ENCODE results near the gene MACO1. TPM values are rescaled to one million over a fixed set of nuclear protein-coding genes. Genes with fewer than 3 reads are reported as not detected.
A peak's percentile ranks its signal among the peaks of the same experiment; 100 is the strongest.
"Not testable (repeated sequence)": the region's sequence is repeated elsewhere in the genome, so short reads cannot be mapped to it uniquely, and the experiment has no call there.

MACO1 gene
- total and polyA plus RNA-seq, 9 of the 15 experiments (the other 6 are each of a cell fraction or from before 2014, with no cell fraction given): 4.6 to 28.4 (median 21.7) TPM

- ATAC-seq (peak; percentile 91), DNase-seq (ENCODE audit: extremely low read depth in 1 of 4, low spot score in 3 of 4) (peak in 2 of 4 experiments; percentile 27 to 92), FAIRE-seq (peak; percentile 100)
- H3K9me3 ChIP-seq (replicated peaks; ENCODE audit: control insufficient read depth, insufficient read depth, low read depth, low read length); H3K27me3 ChIP-seq (ENCODE audit: control insufficient read depth in 2 of 2, insufficient read depth in 2 of 2, low read length in 2 of 2); intact Hi-C loops (cut with micrococcal nuclease); H3K36me3 ChIP-seq (ENCODE audit: control insufficient read depth, insufficient read depth, low read length); H3K9ac ChIP-seq (ENCODE audit: insufficient read depth in 1 of 2, low read depth in 2 of 2, low read length in 2 of 2); BruUV-seq (replicated peaks); H3K9me1 ChIP-seq (ENCODE audit: control insufficient read depth, insufficient read depth, low read length); POLR2A ChIA-PET; CTCF ChIA-PET (ENCODE audit: low intra/inter-chr PET ratio); in situ Hi-C loops (cut with MboI); H3K4me3 ChIP-seq; H4K20me1 ChIP-seq (replicated peaks; ENCODE audit: control insufficient read depth, insufficient read depth, low read length); H3K79me2 ChIP-seq (ENCODE audit: control insufficient read depth, insufficient read depth, low read length); TF ChIP-seq MYC (CRISPR knock-in tag; IDR thresholded peaks at IDR 0.05; ENCODE audit: borderline replicate concordance, low read depth): not testable (repeated sequence)
- Histone ChIP-seq H3K27ac (ENCODE audit: extremely low read depth, low read depth, low read length) (peak overlapping the region; percentile 64; the same call in 2 of the 3 replicates), H3K4me1 (replicated peaks in 1 of 2; ENCODE audit: control insufficient read depth in 2 of 2, insufficient read depth in 2 of 2, low read length in 2 of 2) (peaks cover 22 to 26% of the 10 kb centered on the region in 2 experiments; a peak in 4 of 5 replicates), H3K4me2 (ENCODE audit: insufficient read depth, low read length) (peak overlapping the region; percentile 72), H2AFZ (ENCODE audit: low read depth, low read length) (peak overlapping the region; percentile 34; the same call in 1 of the 2 replicates)
- WGBS (ENCODE audit: insufficient coverage, low coverage, missing lambda C conversion rate): 2% methylated on average over 13 of the region's 14 CpGs
- peak; percentile 97 for TF ChIP-seq NFIC (IDR thresholded peaks at IDR 0.05)
- peak; percentile 93 for TF ChIP-seq PHB2 (IDR thresholded peaks at IDR 0.05; ENCODE audit: low read depth)
- TF ChIP-seq SPI1 (IDR thresholded peaks at IDR 0.05; ENCODE audit: borderline replicate concordance, low read depth, low read length): peak; percentile 63; the same call in 1 of the 2 replicates
- TF ChIP-seq ARID1B (IDR thresholded peaks at IDR 0.05): peak; percentile 99
- peak; percentile 95 for TF ChIP-seq TARDBP (IDR thresholded peaks at IDR 0.05)
- peak; percentile 86 for TF ChIP-seq ZNF175 (CRISPR knock-in tag; IDR thresholded peaks at IDR 0.05; ENCODE audit: low read depth)
- TF ChIP-seq SOX6 (IDR thresholded peaks at IDR 0.05): peak; percentile 96
- TF ChIP-seq MLLT1 (IDR thresholded peaks at IDR 0.05): 0 out of 4 replicates have a peak, but pooled peaks of 1 of the 2 experiments have one; percentile 50
- peak; percentile 60; the same call in 1 of the 2 replicates for TF ChIP-seq FOSL1 (tag; conservative IDR thresholded peaks at IDR 0.05)
- TF ChIP-seq SMARCA4 (IDR thresholded peaks at IDR 0.05): peak; percentile 93
- TF ChIP-seq, protein P1, sequence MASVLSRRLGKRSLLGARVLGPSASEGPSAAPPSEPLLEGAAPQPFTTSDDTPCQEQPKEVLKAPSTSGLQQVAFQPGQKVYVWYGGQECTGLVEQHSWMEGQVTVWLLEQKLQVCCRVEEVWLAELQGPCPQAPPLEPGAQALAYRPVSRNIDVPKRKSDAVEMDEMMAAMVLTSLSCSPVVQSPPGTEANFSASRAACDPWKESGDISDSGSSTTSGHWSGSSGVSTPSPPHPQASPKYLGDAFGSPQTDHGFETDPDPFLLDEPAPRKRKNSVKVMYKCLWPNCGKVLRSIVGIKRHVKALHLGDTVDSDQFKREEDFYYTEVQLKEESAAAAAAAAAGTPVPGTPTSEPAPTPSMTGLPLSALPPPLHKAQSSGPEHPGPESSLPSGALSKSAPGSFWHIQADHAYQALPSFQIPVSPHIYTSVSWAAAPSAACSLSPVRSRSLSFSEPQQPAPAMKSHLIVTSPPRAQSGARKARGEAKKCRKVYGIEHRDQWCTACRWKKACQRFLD (CRISPR knock-in tag; IDR thresholded peaks at IDR 0.05): peak; percentile 92; the same call in 1 of the 2 replicates
- TF ChIP-seq MECOM (CRISPR knock-in tag; IDR thresholded peaks at IDR 0.05): peak; percentile 77; the same call in 1 of the 2 replicates
- peak; percentile 92 for TF ChIP-seq SMAD4 (CRISPR knock-in tag; conservative IDR thresholded peaks at IDR 0.05)
- 0 out of 2 replicates have a peak, but pooled peaks have one; percentile 42 for TF ChIP-seq ZSCAN32 (CRISPR knock-in tag; IDR thresholded peaks at IDR 0.05)
- peak; percentile 13 for TF ChIP-seq RBBP5 (IDR thresholded peaks at IDR 0.05; ENCODE audit: borderline replicate concordance, insufficient read depth, low read length, poor library complexity, severe bottlenecking)
- TF ChIP-seq MYC (IDR thresholded peaks at IDR 0.05; ENCODE audit: low read depth, low read length): 0 out of 2 replicates have a peak, but pooled peaks have one; percentile 15
- TF ChIP-seq MNT (conservative IDR thresholded peaks at IDR 0.05): peak; percentile 45 to 54; a peak in 3 of 4 replicates
- TF ChIP-seq BHLHE40 (IDR thresholded peaks at IDR 0.05; ENCODE audit: low read length): peak; percentile 61; the same call in 1 of the 2 replicates
Observed at GRCh38 chr1:25412872-25413623, 17.6 kb upstream of the MACO1 start.

Measured in K562 (cell line).